ENCODE results near the gene KRTAP5-7.
"Not testable (repeated sequence)": the region's sequence is repeated elsewhere in the genome, so short reads cannot be mapped to it uniquely, and the experiment has no call there.

Gene KRTAP5-7

DNA sequence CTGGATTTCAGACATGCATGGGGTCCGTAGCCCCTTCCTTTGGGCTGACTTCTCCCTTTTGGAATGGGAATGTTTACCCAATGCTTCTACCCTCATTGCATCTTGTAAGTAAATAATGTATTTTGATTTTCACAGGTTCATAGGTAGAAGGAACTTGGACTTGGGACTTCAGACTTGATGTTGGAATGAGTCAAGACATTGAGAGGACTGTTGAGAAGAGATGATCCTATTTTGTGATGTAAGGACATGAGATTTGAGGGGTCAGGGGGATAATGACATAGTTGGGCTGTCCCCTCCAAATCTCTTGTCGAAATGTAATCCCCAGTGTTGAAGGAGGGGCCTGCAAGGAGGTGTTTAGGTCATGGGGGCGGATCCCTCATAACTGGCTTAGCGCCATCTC, 37.4 kb downstream of the KRTAP5-7 start:
- DNase-seq = no peak

DNA sequence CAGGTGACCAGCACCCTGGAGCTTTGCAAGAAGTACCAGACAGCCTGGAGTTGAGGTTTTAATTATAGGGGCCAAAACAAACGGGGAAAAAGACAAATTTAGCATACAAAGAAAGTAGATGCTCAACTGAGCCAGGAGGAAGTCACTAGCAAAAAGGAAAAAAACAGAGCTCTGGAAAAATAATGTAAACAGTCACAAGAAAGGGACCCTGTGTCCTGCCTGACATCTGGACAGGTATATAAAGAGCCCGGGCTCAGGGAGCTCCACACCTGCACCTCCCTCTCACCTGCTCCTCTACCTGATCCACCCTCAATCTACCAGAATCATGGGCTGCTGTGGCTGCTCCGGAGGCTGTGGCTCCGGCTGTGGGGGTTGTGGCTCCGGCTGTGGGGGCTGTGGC, 38.2 kb downstream of the KRTAP5-7 start, which contains the start of gene KRTAP5-10:
Gene KRTAP5-10 (plus strand): TSS at position 301 of the 400 bp plus-strand sequence. CDS start 25 bp downstream, at position 326.
- no peak for DNase-seq

DNA sequence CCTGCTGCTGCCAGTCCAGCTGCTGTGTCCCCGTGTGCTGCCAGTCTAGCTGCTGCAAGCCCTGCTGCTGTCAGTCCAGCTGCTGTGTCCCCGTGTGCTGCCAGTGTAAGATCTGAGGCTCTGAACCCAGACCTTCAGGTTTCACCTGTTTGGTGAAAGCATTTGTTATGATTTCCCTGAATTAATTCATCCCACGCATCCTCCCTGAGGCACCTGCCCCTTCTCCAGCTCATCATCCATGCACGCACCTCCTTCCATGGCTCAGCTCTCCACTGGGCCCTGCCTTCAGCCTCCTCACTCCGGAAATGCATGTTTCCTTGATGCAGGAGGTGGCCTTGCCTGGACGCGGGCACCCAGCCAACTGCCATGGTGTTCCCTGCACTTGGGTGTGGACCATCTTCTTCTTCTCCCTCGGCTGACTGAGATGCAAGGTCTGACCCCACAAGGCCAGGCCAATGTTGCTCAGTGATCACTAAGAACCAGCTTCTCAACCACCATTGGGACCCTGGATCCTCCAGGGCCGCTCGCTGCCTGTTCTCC, 39.1 kb downstream of the KRTAP5-7 start:
- DNase-seq = peak; percentile 11

DNA sequence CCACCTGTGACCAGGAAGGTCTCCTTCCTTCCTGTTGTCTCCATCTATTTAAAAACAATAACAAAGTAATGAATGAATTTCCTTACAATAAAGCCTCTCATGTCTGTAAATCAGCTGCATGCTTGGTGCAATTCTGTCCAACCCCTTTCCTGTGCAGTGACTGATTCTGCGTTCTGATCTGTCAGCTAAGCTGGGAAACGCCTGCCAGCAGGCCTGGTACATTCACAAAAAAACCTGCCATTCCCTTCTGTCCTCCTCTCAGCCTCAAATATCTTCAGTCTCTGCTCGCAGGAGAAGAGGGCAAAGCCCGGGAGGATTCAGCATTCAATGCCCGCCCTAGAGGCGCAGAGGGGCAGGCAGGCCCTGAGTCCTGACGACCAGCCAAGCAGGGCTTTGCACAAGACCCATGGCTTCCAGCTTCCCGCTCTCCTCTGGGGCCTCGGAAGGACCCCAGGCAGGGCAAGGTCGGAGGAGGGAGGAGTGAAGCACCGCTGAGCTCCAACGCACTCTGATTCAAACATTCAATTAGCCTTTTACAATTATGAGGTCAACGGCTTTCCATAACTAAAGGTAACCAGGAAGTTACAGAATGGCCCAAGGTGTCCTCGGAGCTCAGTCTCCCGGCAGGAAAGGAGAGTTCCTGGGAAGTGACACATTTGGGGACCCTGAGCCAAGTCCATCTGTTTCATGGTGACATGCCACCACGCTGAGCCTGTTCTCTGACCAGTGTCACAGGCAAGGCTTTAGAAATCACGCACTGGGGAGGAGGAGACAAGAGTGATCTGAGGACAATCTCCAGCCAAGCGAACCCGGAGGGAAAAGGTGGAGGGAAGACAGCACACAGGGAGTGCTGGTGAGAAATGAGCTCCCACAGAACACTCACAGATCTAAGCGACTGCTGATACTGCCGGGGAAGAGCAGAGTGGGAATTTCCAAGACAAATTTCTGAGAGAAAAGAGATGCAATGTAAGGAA, 39.8 kb downstream of the KRTAP5-7 start:
- DNase-seq = not testable (repeated sequence)

DNA sequence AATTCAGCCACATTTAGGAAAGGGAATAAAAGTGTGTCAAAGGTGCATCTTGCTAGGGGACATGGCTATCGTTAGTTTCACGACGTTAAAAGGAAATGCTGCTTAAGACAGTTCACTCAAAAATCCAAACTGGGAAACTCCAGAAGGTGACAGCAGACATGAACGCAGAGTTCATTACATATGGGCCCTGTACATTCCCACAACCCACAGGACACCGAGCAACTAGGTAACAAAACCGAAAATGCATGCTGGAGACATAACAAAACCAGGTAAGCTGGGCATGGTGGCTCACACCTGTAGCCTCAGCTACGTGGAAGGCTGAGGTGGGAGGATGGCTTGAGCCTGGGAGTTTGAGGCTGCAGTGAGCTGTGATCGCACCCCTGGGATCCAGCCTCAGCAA, 40.6 kb downstream of the KRTAP5-7 start:
- not testable (repeated sequence) for DNase-seq

DNA sequence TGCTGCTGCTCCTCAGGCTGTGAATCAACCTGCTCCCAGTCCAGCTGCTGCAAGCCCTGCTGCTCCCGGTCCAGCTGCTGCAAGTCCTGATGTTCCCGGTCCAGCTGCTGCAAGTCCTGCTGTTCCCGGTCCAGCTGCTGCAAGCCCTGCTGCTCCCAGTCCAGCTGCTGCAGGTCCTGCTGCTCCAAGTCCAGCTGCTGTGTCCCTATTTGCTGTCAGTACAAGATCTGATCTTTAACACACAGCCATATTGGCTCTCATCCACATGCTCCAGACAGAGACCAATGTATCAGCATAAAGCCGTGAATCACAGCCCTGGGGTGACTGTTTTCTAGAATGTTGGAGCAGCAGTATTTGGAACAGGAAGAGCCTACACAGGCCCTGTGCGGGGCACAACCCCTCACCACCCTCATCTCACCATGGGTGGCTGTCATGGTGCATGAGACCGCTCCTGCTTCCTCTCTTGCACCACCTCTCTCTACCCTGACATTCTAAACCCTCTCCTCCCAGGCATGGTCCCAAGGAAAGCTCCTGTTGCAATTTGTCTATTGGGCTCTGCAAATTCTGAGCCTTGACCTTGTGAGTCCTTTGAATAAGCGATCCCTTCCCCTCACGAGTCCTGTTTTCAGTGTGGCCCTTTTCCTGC, 41.8 kb downstream of the KRTAP5-7 start:
- no peak for DNase-seq

DNA sequence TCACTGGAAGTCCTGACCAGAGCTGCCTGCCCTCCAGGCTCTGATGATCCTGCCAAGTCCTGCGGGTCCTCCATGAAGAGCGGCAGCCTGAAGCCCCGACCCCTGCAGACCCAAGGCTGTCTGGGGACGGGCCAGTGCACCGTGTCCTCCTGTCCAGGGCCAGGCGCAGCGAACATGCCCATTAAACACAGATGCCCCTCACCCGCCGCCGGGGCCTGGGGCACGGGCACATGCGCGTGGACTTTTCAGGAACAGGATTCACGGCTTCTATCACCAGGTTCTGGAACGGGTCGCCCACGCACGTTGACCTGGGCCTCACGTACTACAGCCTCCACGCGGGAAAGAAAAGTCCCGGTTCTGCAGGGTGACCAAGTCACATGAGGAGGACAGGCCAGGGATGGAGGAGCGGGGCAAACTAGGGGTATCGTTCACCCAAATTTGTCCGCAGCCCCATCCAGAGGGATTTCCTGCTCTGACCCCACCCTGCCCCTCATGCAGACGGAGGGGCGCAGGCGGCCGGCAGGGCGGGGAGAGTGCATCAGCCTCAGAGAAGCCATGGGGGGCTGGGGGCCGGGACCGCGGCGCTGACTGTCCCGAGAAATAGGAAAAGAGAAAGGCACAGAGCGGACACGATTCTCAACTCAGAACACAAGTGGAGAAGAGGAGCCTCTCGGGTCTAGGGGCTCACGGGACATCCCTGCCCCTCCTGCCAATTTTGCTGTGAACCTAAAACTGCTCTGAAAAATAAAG, 44.2 kb downstream of the KRTAP5-7 start:
- not testable (repeated sequence) for DNase-seq

DNA sequence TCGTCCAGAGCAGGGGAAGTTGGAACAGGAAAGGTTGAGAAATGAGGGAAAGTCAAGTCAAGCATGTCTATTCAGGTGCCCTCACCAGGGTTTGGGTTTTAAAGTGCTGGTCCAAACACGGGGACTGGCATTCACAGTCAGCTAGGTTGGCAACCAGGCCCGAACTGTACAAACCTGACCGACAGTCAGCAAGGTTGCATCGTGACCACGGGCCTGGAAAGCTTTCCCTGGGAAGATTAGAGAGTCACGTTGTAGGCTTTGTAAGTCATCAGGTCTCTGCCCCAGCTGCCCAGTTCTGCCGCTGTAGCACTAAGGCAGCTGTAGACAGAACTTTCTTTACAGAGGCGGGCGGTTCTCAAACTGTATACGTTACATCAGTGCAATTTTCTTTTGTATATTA, 45.7 kb downstream of the KRTAP5-7 start:
- no peak for DNase-seq

DNA sequence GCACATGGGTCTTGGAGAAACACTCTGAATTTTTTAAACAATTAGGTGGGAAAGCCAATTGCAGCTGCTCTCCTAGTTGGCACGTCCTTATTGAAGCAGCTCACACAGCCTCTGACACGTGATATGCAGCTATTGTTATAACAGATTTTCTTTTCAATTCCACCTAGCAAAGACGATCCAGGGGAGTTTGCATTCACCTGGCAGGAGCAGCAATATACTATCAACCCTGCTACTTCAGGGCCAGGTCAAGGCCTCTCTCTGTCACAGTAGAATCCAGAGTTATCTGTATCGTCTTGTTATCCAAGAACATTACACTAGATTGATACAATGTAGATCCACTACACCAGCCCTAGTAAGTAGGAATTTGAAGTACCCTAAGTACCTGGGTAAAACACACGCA, 47.4 kb downstream of the KRTAP5-7 start:
- no peak for DNase-seq

DNA sequence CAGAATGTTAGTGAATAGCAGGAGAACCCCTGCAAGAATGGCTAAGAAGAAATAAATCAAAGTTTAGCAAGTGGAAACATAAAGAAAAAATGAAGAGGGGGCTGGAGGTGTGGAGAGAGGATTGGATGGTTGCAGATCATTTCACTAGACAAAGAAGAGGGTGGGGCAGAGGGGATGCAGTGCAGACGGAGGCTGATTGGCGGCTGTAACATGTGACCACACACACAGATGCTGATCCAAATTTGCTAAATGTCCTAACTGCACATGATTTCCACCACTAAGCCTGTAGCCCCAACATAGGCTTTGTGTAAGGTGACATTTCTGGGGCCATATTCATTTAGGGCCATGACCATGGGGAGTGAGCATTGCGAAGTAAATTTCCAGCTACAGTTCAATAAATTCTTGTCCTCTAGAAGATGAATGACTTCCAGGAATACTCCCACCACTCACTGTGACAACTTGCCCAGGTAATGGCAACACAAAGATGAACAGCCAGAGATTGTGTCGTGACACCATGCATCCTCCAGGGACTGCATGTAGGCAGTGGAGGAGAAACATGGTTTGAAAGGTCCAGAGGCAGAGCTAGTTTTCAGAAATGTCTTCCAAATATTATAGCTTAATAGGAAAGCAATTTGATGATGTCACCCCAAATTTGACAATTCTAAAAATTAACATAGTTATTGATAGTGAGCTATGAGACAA, 48.8 kb downstream of the KRTAP5-7 start:
- DNase-seq = no peak

DNA sequence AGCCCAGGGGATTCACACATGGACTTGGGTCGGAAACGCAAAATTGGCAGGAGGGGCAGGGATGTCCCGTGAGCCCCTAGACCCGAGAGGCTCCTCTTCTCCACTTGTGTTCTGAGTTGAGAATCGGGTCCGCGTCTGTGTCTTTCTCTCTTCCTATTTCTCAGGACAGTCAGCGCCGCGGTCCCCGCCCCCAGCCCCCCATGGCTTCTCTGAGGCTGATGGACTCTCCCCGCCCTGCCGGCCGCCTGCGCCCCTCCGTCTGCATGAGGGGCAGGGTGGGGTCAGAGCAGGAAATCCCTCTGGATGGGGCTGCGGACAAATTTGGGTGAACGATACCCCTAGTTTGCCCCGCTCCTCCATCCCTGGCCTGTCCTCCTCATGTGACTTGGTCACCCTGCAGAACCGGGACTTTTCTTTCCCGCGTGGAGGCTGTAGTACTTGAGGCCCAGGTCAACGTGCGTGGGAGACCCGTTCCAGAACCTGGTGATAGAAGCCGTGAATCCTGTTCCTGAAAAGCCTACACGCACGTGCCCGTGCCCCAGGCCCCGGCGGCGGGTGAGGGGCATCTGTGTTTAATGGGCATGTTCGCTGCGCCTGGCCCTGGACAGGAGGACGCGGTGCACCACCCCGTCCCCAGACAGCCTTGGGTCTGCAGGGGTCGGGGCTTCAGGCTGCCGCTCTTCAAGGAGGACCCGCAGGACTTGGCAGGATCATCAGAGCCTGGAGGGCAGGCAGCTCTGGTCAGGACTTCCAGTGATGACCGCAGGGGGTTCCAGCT, 49.8 kb downstream of the KRTAP5-7 start:
- DNase-seq = not testable (repeated sequence)

DNA sequence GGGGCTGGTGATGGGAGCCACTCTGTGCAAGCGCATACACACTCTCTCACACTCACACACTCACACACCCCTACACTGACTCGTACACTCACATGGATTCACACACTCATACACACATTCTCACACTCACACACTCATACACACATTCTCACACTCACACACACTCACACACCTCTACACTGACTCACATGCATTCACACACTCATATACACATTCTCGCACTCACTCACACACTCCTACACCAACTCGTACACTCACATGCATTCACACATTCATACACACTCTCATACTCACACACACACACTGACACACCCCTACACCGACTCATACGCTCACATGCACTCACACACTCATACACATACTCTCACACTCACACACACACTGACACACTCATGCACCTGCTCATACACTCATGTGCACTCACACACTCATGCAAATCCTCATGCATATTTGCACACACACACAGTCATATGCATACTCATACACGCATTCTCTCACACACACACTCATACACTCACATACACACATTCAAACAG, 50.5 kb downstream of the KRTAP5-7 start:
- DNase-seq = no peak
